ENCODE results near the gene FAM184A. TPM values are rescaled to one million over a fixed set of nuclear protein-coding genes. Genes with fewer than 3 reads are reported as not detected.

The FAM184A gene
- total and polyA plus RNA-seq, 2 donors (not counting 3 experiments of a cell fraction or from before 2014, with no cell fraction given), result 0.04 to 0.84 TPM

- H3K4me3 ChIP-seq (replicated peaks in 1 of 3; ENCODE audit: insufficient read depth in 1 of 3, low read depth in 1 of 3, low read length in 3 of 3), result no peak overlapping the region
- no peaks in the 10 kb centered on the region for H3K27me3 ChIP-seq (ENCODE audit: control insufficient read depth in 2 of 2, insufficient read depth in 2 of 2, low read length in 2 of 2)
- no peak for TF ChIP-seq POLR2A (IDR thresholded peaks at IDR 0.05; ENCODE audit: low read depth, low read length)
- no peak for TF ChIP-seq MAX (IDR thresholded peaks at IDR 0.05; ENCODE audit: insufficient read depth, insufficient read length)
- no peak for TF ChIP-seq EZH2 (IDR thresholded peaks at IDR 0.05; ENCODE audit: borderline replicate concordance, low read depth, low read length, severe bottlenecking)
- TF ChIP-seq FOS (IDR thresholded peaks at IDR 0.05; ENCODE audit: borderline replicate concordance, insufficient read depth, low read length), result no peak
- no peak for TF ChIP-seq CTCF (IDR thresholded peaks at IDR 0.05; ENCODE audit: extremely low read depth in 1 of 2, insufficient read depth in 1 of 2, low read depth in 1 of 2, low read length in 2 of 2)
- no peak for TF ChIP-seq JUN (IDR thresholded peaks at IDR 0.05; ENCODE audit: borderline replicate concordance, insufficient read depth, insufficient read length, low read depth)
- TF ChIP-seq GATA2 (IDR thresholded peaks at IDR 0.05; ENCODE audit: insufficient read depth, insufficient read length, low read depth, low read length), result no peak
- no peak for TF ChIP-seq POLR2AphosphoS5 (IDR thresholded peaks at IDR 0.05; ENCODE audit: insufficient read depth, low read depth, low read length)
- TF ChIP-seq MYC (IDR thresholded peaks at IDR 0.05; ENCODE audit: low read depth, low read length), result no peak
- no peaks in the 10 kb centered on the region for H3K9me3 ChIP-seq (replicated peaks; ENCODE audit: control insufficient read depth, insufficient read depth, low read length)
- dilution Hi-C loops (cut with MboI; ENCODE audit: extremely low pct_ligation_motif_present, low sequenced_read_pairs), result no loop called here
- no peak overlapping the region for H2AFZ ChIP-seq (ENCODE audit: low read depth, low read length)
- no peaks in the 10 kb centered on the region for H4K20me1 ChIP-seq (replicated peaks; ENCODE audit: control insufficient read depth, extremely low read depth, insufficient read depth, low read length)
- CTCF ChIA-PET, result interaction anchor here (5.1 kb wide), 1 partner anchor 151 kb away, joined by 25 read pairs; no protein-coding TSS in a partner anchor
- POLR2A ChIA-PET, result no interaction called here
- no TSS peak for BruUV-seq (replicated peaks)
- no peak overlapping the region for H3K27ac ChIP-seq (ENCODE audit: insufficient read depth, low read depth, low read length)
- no peak overlapping the region for H3K9ac ChIP-seq (replicated peaks; ENCODE audit: extremely low read depth, insufficient read depth, low read length)
- no peaks in the 10 kb centered on the region for H3K4me1 ChIP-seq (ENCODE audit: control insufficient read depth, extremely low read depth, insufficient read depth, low read length)
- DNase-seq (ENCODE audit: low read depth, low spot score) (no peak), FAIRE-seq (no peak)
- intact Hi-C loops (cut with micrococcal nuclease), result no loop called here
- no peaks in the 10 kb centered on the region for H3K36me3 ChIP-seq (ENCODE audit: control insufficient read depth in 2 of 2, extremely low read depth in 1 of 2, insufficient read depth in 2 of 2, low read length in 2 of 2)
- no peaks in the 10 kb centered on the region for H3K9me1 ChIP-seq (replicated peaks; ENCODE audit: control insufficient read depth, extremely low read depth, insufficient read depth, low read length)
- no peak overlapping the region for H3K4me2 ChIP-seq (ENCODE audit: insufficient read depth, low read length)
- H3K79me2 ChIP-seq (ENCODE audit: control insufficient read depth, insufficient read depth, low read length), result no peaks in the 10 kb centered on the region
Observed at GRCh38 chr6:118959903-118960302, 118.6 kb downstream of the FAM184A start.

Measured in endothelial cell of umbilical vein (primary cell).